Measurements from ENCODE around the gene ZMAT2. TPM values are rescaled to one million over a fixed set of nuclear protein-coding genes. Genes with fewer than 3 reads are reported as not detected.

Gene ZMAT2
- total RNA-seq, 2 experiments from 2014 or later = 47.6 to 50.1 TPM

DNA sequence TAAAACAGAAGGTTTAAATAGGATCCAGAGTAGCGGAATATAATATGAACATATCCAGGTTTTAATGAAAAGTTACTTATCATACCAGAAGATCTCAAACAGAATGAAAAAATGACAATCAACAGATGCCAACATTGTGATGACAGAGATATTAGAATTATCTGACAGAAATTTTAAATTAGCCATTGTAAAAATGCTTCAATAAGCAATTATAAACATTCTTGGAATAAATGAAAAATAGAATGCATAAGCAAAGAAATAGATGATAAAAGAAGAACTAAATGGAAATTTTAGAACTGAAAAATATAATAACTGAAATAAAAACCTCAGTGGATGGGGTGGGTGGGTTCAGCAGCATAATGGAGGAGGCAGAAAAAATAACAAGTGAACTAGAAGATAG, 37.2 kb downstream of the ZMAT2 start:
- Mint-ChIP-seq H3K36me3 (ENCODE audit: low read depth) (no peaks in the 10 kb centered on the region), H3K27me3 (peaks cover 29% of the 10 kb centered on the region), H3K9me3 (peaks cover 7% of the 10 kb centered on the region), H3K27ac (no peak overlapping the region), H3K4me3 (no peak overlapping the region), H3K4me1 (ENCODE audit: low read depth) (no peaks in the 10 kb centered on the region)
- intact Hi-C loops (cut with micrococcal nuclease) = no loop called here
- ChIA-PET CTCF (no interaction called here), POLR2A (no interaction called here)
- no peak for ATAC-seq
- DNase-seq = no peak
- TF ChIP-seq, protein P1, sequence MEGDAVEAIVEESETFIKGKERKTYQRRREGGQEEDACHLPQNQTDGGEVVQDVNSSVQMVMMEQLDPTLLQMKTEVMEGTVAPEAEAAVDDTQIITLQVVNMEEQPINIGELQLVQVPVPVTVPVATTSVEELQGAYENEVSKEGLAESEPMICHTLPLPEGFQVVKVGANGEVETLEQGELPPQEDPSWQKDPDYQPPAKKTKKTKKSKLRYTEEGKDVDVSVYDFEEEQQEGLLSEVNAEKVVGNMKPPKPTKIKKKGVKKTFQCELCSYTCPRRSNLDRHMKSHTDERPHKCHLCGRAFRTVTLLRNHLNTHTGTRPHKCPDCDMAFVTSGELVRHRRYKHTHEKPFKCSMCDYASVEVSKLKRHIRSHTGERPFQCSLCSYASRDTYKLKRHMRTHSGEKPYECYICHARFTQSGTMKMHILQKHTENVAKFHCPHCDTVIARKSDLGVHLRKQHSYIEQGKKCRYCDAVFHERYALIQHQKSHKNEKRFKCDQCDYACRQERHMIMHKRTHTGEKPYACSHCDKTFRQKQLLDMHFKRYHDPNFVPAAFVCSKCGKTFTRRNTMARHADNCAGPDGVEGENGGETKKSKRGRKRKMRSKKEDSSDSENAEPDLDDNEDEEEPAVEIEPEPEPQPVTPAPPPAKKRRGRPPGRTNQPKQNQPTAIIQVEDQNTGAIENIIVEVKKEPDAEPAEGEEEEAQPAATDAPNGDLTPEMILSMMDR (IDR thresholded peaks at IDR 0.05) = no peak

DNA sequence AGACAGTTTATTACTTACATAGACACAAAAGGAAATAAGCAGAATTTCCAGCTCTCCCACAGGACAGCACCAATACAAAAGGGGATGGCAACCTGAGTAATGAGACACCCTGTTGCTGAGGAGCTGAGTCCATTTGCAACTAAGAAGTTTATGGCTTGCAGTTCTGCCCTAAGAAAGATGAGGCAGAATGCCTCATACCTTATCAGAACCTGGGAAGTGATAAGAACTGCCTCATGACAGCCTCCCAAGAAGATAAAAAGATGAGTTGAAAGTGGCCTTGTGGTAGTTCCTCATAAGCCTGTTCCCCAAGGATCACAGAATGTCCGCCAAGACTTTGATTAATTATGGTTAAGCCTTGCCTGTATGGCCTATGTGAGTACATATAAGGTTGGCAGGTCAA, 41.7 kb downstream of the ZMAT2 start:
- no peaks in the 10 kb centered on the region for H3K4me1 Mint-ChIP-seq (ENCODE audit: low read depth)
- ATAC-seq (no peak), DNase-seq (no peak)
- CTCF ChIA-PET = no interaction called here
- POLR2A ChIA-PET = no interaction called here
- peaks cover 7% of the 10 kb centered on the region for H3K27me3 Mint-ChIP-seq
- intact Hi-C loops (cut with micrococcal nuclease) = no loop called here
- H3K36me3 Mint-ChIP-seq (ENCODE audit: low read depth) = no peaks in the 10 kb centered on the region
- TF ChIP-seq, protein P1 (IDR thresholded peaks at IDR 0.05) = no peak
- H3K9me3 Mint-ChIP-seq = peaks cover 12% of the 10 kb centered on the region
- no peak overlapping the region for H3K27ac Mint-ChIP-seq
- no peak overlapping the region for H3K4me3 Mint-ChIP-seq

DNA sequence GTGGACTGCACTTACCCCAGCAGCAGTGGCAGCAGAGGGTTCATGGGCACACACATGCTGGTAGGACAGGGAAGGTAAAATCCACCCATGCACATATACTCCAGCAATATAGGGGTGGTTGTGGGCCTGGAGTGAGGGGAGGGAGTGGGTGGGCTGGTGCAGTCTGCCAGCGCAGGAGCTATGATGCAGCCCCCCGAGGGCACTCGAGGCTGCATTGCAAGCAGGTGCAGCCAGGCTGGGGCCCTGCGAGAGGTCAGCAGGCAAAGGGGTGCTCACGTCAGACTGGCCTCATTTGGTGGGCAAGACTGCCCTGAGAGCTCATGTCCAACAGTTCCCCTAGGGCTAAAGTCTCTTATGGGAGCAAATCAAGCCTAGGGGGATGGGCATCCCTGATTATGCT, 53.3 kb downstream of the ZMAT2 start:
- ChIA-PET CTCF (no interaction called here), POLR2A (no interaction called here)
- DNase-seq (no peak), ATAC-seq (no peak)
- H3K4me3 Mint-ChIP-seq = no peak overlapping the region
- TF ChIP-seq, protein P1 (IDR thresholded peaks at IDR 0.05) = no peak
- intact Hi-C loops (cut with micrococcal nuclease) = no loop called here
- H3K9me3 Mint-ChIP-seq = peaks cover 58% of the 10 kb centered on the region
- H3K36me3 Mint-ChIP-seq (ENCODE audit: low read depth) = peaks cover 10% of the 10 kb centered on the region
- H3K27ac Mint-ChIP-seq = no peak overlapping the region
- H3K27me3 Mint-ChIP-seq = no peaks in the 10 kb centered on the region
- no peaks in the 10 kb centered on the region for H3K4me1 Mint-ChIP-seq (ENCODE audit: low read depth)

Other genes with a start within 250 kb of the ZMAT2 start
- gene EIF4EBP3, start 152.8 kb upstream of the ZMAT2 start, total RNA-seq = 10 to 100 TPM; 19.6 to 20.3 TPM
- 10 to 100 TPM; 47.8 to 49.5 TPM for gene SRA1, start 143.0 kb upstream of the ZMAT2 start, total RNA-seq
- gene APBB3, start 135.8 kb upstream of the ZMAT2 start, total RNA-seq = 10 to 100 TPM; 24.9 TPM
- 10 to 100 TPM; 72.9 to 73.6 TPM for gene SLC35A4, start 135.6 kb upstream of the ZMAT2 start, total RNA-seq
- under 1 TPM; 0.36 to 0.41 TPM for gene CD14, start 67.3 kb upstream of the ZMAT2 start, total RNA-seq
- gene TMCO6, start 61.0 kb upstream of the ZMAT2 start, total RNA-seq = 10 to 100 TPM; 31.7 to 33.2 TPM
- gene NDUFA2, start 52.8 kb upstream of the ZMAT2 start, total RNA-seq = 10 to 100 TPM; 63.1 to 64.5 TPM
- 10 to 100 TPM; 84.3 to 84.5 TPM for gene IK, start 52.6 kb upstream of the ZMAT2 start, total RNA-seq
- gene WDR55, start 35.5 kb upstream of the ZMAT2 start, total RNA-seq = 10 to 100 TPM; 30.1 to 31.8 TPM
- gene DND1, start 26.9 kb upstream of the ZMAT2 start, total RNA-seq = 1 to 10 TPM; 2.9 to 3.2 TPM
- gene HARS1, start 9.1 kb upstream of the ZMAT2 start, total RNA-seq = 10 to 100 TPM; 84.5 to 84.9 TPM
- gene HARS2, start 9.0 kb upstream of the ZMAT2 start, total RNA-seq = 10 to 100 TPM; 26.1 TPM
- not detected for gene PCDHA1, start 85.7 kb downstream of the ZMAT2 start, total RNA-seq
- gene PCDHA2, start 94.4 kb downstream of the ZMAT2 start, total RNA-seq = not detected
- not detected for gene PCDHA3, start 100.6 kb downstream of the ZMAT2 start, total RNA-seq
- gene PCDHA4, start 106.6 kb downstream of the ZMAT2 start, total RNA-seq = not detected
- not detected for gene PCDHA5, start 121.2 kb downstream of the ZMAT2 start, total RNA-seq
- not detected for gene PCDHA6, start 127.5 kb downstream of the ZMAT2 start, total RNA-seq
- not detected for gene PCDHA7, start 133.8 kb downstream of the ZMAT2 start, total RNA-seq
- not detected for gene PCDHA8, start 140.7 kb downstream of the ZMAT2 start, total RNA-seq
- gene PCDHA9, start 147.9 kb downstream of the ZMAT2 start, total RNA-seq = not detected
- not detected for gene PCDHA10, start 155.4 kb downstream of the ZMAT2 start, total RNA-seq
- gene PCDHA11, start 168.5 kb downstream of the ZMAT2 start, total RNA-seq = not detected
- gene PCDHA12, start 174.9 kb downstream of the ZMAT2 start, total RNA-seq = not detected
- gene PCDHA13, start 181.7 kb downstream of the ZMAT2 start, total RNA-seq = not detected
- gene PCDHAC1, start 225.9 kb downstream of the ZMAT2 start, total RNA-seq = not detected